Measurements from ENCODE around the gene ATPAF2.

DNA sequence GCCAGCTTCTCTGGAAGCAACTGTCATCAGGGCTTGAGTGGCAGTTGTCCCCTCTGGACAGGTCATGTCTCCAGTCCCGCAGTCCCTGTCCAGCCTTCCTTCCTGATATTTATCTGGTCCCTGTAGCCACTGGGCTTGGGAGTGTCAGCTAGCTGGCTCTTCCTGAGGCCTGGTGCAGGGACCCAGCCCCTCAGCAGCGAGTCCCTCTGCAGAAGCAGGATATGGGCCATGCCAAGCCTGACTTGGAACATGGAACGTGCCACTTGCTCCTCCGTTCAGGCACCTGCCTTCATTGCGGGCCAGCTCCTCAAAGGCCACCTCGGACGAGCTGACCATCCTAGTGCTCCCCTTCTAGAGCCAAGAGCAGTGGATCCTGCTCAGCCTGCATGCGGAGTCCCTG lies 40.0 kb downstream of the ATPAF2 start:
- TF ChIP-seq CTCF (IDR thresholded peaks at IDR 0.05) (no peak), POLR2A (IDR thresholded peaks at IDR 0.05) (no peak)
